Colonic mucosa (tissue), 4 donors: ENCODE data around the gene CAPZB. TPM values are rescaled to one million over a fixed set of nuclear protein-coding genes. Genes with fewer than 3 reads are reported as not detected.
A peak's percentile ranks its signal among the peaks of the same experiment; 100 is the strongest.

Experiments
- DNase-seq: peaks from one replicate; pipeline ENCODE4 v3.0.0-alpha.2; 2020
- H3K27ac ChIP-seq: fragments of 200-600 bp; one replicate; pipeline ENCODE4 v1.8.0; 2021
- H3K27me3 ChIP-seq: fragments of 200-600 bp; one replicate; pipeline ENCODE4 v1.8.0; 2021
- H3K36me3 ChIP-seq: fragments of 200-600 bp; one replicate; pipeline ENCODE4 v1.8.0; 2021
- H3K4me1 ChIP-seq: fragments of 200-600 bp; one replicate; pipeline ENCODE4 v1.8.0; 2021; ENCODE audit warnings: mild to moderate bottlenecking
- H3K4me3 ChIP-seq: fragments of 200-600 bp; one replicate; pipeline ENCODE4 v1.8.0; 2021
- H3K9ac ChIP-seq, 2 donors: one replicate each; pipeline ENCODE4 v1.7.0; 2013; ENCODE audit warnings: control low read depth in 2 of 2, low read depth in 2 of 2, low read length in 2 of 2
- H3K9me3 ChIP-seq: fragments of 200-600 bp; one replicate; pipeline ENCODE4 v1.8.0; 2021
- CTCF ChIP-seq: fragments of 200-600 bp; IDR thresholded peaks from one replicate; pipeline ENCODE4 v1.8.0; 2022; ENCODE audit warnings: antibody characterized with exemption, mild to moderate bottlenecking
- intact Hi-C: fragments of 100-400 bp; cut with DNase I; formaldehyde crosslinking; loops from one replicate; pipeline ENCODE4 v1.14.1; 2022
- total RNA-seq, 2 donors: library from RNA; stranded (reverse); fragmentation: NEBNext Ultra II Directional in 1 of 2; extraction: Animal tissue kit (Norgen Biotek cat#: 25700) in 1 of 2; gene quantifications; one replicate each; pipeline ENCODE4 v1.2.1, GENCODE V29; 2021
- donor health status: healthy.
- donor health status: DM: no; HTN: no; CAD: no.
- donor health status: DM: no; HTN: no; CAD: no.

Gene CAPZB
- total RNA-seq, 2 donors from 2014 or later: 397 to 407 TPM

- intact Hi-C loops: loop anchor here (5.0 kb wide), 1 partner anchor 309 kb away; no protein-coding TSS in a partner anchor
- Histone ChIP-seq H3K27ac (no peak overlapping the region), H3K9ac (no peak overlapping the region), H3K4me1 (no peaks in the 10 kb centered on the region), H3K4me3 (no peak overlapping the region), H3K9me3 (no peaks in the 10 kb centered on the region), H3K36me3 (peaks cover 12% of the 10 kb centered on the region), H3K27me3 (no peaks in the 10 kb centered on the region)
- no peak for DNase-seq
- TF ChIP-seq CTCF: no peak
These were observed 142.3 kb downstream of the CAPZB start for GRCh38 chr1:19342894-19343616.

- no peak overlapping the region for H3K4me3 ChIP-seq
- TF ChIP-seq CTCF: no peak
- no peak overlapping the region for H3K27ac ChIP-seq
- no peak overlapping the region for H3K9ac ChIP-seq
- intact Hi-C loops: loop anchor here (5.0 kb wide), 1 partner anchor 310 kb away; no protein-coding TSS in a partner anchor
- no peaks in the 10 kb centered on the region for H3K27me3 ChIP-seq
- no peaks in the 10 kb centered on the region for H3K4me1 ChIP-seq
- H3K9me3 ChIP-seq: no peaks in the 10 kb centered on the region
- peaks cover 12% of the 10 kb centered on the region for H3K36me3 ChIP-seq
- DNase-seq: no peak
These were observed 143.1 kb downstream of the CAPZB start for GRCh38 chr1:19342062-19342750.

DNA sequence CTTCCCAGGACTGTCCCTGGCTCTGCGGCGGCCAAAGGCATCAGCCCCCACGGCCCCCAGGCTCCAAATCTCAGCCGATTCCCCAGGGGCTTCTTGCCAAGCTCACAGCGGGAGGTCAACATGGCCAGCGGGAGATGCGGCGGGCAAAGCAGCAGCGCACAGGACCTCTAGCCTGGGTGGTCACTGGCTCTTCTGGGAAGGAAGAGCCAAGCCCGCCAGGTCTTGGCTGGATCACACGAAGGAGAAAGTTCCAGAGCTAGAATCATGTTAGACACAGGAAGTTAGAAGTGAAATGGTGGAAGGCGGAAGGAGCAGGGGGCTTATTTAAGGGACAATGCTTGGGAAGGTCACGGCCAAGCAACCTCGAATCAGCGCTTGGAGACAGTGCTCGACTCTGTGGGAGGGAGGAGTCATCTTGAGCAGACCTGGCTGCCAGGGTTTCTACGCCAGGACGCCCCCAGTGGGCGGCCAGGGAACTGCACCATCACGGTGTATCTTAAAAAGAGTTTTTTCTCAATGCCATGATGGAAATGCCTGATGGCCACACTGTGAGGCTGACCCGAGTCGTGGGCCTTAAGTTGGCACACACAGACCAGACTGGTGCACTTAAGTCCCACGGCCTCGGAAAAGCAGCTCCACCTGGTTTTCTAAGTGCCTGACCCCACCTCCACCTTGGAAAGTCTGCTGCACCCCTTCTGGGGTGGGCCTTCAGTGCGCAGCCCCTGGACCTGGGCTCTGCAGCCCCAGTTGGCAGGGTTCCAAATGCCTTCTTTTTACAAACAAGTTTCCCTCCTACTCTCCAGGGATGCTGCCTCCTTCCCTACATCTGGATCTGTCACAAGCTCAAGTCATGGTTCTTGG, 143.9 kb downstream of the CAPZB start:
- H3K27me3 ChIP-seq: no peaks in the 10 kb centered on the region
- H3K36me3 ChIP-seq: peaks cover 12% of the 10 kb centered on the region
- no peak overlapping the region for H3K27ac ChIP-seq
- H3K4me3 ChIP-seq: no peak overlapping the region
- H3K9me3 ChIP-seq: no peaks in the 10 kb centered on the region
- TF ChIP-seq CTCF: peak; percentile 87
- intact Hi-C loops: loop anchor here (5.0 kb wide), 1 partner anchor 311 kb away; no protein-coding TSS in a partner anchor
- H3K9ac ChIP-seq: peak overlapping the region in 1 of 2 donors; percentile 27
- peak; percentile 80 for DNase-seq
- no peaks in the 10 kb centered on the region for H3K4me1 ChIP-seq

- Histone ChIP-seq H3K36me3 (peaks cover 12% of the 10 kb centered on the region), H3K9me3 (no peaks in the 10 kb centered on the region), H3K27me3 (no peaks in the 10 kb centered on the region), H3K4me3 (no peak overlapping the region), H3K27ac (no peak overlapping the region), H3K9ac (no peak overlapping the region), H3K4me1 (no peaks in the 10 kb centered on the region)
- DNase-seq: no peak
- intact Hi-C loops: loop anchor here (5.0 kb wide), 1 partner anchor 312 kb away; no protein-coding TSS in a partner anchor
- TF ChIP-seq CTCF: no peak
These were observed 144.9 kb downstream of the CAPZB start for GRCh38 chr1:19340387-19340937.
